COLO668 (cell line): ENCODE data around the gene LUC7L2.
"Not testable (repeated sequence)": the region's sequence is repeated elsewhere in the genome, so short reads cannot be mapped to it uniquely, and the experiment has no call there.

Experiments used
- DNase-seq: peaks from one replicate; lab custom pipeline; 2025; ENCODE audit not compliant: unreplicated experiment; lab: John Stamatoyannopoulos, UW

The LUC7L2 gene

DNA sequence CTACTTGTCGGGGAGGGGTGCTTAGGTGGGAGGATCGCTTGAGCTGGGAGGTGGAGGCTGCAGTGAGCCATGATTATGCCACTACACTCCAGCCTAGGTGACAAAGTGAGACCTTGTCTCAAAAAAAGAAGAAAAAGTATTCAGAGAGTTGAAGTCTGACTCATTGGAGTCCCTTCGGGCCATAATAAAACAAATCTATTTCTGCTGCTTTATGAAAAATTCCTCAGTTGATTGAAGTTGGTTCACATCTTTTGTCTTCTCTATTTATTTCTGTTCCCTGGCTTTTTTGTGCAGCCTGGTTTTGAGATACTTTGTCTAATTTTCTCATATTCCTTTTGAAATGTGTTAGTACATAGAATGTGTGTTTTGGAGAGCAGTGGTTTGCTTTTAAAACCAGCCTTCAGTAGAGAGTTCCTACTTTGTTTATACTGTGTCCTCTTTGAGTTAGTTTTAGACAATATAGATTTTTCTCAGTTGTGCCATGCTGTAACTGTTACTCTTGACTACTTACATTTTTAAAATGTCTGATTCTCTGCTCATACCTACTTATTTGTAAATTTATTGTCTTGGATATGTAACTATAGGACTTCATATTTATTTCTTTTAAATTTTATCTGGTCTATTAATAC is 36.7 kb downstream of the LUC7L2 start:
- no peak for DNase-seq

DNA sequence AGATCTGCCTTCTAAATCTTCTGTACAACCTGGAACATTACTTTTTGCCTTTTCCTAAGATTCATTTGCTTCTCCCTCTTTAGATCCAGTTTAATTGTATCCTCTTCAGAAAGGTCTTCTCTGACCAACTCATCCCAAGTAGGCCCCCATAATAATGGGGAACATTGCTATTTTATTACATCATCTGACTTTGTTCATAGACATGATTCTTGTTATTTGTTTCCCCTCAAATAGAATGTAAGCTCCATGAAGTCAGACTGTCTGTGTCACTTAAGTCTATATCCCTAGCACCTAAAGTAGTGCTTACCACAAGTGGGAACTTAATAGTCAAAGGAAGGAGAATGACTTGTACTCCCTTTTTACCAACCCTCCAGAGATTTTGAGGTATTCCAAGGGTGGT is 37.5 kb downstream of the LUC7L2 start:
- DNase-seq: no peak

DNA sequence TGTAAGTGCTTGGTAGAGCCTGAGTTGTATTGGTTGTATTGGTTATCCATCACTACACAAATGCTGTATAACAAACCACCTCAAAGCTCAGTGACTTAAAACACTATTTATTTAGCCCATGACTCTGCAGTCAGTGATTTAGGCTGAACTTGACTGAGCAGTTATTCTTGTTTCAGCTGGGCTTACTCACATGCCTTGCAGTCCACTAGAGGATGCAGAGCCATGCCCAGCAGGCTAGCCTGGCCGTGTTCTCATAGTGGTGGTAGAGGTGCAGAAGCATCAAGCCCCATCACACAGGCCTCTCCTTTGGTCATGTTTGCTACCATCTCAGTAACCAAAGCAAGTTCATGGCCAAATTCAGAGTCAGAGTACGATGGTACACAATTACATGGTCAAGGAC is 43.9 kb downstream of the LUC7L2 start:
- no peak for DNase-seq

DNA sequence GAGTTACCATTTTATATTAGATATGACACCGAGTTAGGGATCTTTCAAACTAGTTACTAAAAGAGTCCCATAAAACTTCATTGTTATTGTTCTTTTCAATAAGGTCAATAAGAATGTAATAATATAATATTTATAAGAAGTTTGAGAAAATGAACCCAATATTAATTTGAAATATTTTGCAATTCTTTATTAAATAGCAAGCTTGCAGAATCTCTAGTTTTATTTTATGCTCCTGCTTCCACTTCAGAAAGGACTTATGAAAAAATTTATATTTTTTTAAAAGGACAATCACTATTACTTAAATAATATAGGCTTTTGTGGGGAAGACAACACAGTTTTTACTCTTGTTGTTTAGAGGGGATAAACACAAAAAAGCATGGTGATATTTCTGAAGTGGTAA is 47.9 kb downstream of the LUC7L2 start:
- no peak for DNase-seq

DNA sequence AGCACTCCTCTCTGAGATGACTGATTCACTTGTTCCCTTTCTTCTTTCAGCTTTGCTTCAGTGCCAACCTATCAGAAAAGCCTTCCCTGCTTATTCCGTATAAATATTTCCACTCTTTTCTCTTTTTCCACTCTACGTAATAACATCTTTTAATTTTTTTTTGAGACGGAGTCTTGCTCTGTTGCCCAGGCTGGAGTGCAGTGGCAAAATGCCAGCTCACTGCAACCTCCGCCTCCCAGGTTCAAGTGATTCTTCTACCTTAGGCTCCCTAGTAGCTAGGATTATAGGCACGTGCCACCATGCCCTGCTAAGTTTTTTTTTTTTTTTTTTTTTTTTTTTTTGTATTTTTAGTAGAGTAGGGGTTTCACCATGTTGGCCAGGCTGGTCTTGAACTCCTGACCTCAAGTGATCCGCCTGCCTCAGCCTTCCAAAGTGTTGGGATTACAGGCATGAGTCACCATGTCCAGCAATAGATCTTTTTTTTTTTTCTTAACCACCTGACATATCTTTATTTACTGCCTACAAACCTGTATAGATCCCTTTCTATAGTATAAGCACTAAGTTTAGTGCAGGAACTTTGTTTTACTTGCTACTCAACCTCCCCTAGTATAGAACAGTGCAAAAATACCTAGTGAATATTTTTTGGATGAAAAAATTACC is 55.2 kb downstream of the LUC7L2 start:
- DNase-seq: not testable (repeated sequence)

DNA sequence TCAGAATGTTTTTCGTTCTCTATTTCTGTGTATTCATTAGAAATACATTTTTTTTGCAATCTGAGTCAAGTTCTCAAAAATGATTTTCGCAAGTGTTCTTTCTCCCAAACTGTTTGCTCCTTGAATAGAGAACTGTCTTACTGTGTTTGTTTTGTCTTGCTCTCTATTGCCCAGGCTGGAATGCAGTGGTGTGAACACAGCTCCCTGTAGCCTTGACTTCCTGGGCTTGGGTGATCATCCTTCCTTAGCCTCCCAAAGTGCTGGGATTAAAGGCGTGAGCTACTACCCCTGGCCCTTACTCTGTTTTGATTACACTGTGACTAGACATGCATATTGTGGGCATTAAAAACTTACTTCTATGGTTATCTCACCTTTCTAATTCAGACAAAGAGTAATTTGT is 56.7 kb downstream of the LUC7L2 start:
- no peak for DNase-seq

DNA sequence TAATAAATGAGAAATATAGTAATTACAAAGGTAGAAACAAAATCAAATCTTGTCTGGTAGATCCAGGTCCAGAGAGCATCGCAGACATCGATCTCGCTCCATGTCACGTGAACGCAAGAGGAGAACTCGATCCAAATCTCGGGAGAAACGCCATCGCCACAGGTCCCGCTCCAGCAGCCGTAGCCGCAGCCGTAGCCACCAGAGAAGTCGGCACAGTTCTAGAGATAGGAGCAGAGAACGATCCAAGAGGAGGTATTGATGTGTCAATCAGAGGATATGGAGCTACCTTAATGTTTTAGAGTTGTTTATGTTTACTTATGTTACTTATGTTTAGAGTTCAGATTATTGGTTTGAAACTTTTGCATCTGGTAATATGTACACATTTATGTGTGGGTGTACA is 57.8 kb downstream of the LUC7L2 start:
- DNase-seq: no peak

DNA sequence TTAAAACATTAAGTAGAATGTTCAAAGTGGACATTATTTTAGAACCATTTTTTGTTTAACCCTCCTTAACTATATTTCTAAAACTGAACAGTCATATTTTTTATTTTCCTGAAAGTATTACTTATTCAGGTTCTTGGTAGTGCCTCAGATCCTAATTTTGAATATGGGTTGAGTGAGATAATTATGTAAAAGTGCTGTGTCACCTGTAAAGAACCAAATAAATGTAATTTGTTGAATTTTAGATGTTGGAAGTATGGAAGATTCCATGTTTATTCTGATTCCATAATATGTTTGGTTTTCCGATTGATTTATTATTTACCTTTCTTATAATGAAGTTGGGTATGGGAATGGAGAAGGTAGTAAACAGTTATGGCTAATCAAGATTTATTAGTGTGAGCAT is 61.4 kb downstream of the LUC7L2 start:
- DNase-seq: no peak

DNA sequence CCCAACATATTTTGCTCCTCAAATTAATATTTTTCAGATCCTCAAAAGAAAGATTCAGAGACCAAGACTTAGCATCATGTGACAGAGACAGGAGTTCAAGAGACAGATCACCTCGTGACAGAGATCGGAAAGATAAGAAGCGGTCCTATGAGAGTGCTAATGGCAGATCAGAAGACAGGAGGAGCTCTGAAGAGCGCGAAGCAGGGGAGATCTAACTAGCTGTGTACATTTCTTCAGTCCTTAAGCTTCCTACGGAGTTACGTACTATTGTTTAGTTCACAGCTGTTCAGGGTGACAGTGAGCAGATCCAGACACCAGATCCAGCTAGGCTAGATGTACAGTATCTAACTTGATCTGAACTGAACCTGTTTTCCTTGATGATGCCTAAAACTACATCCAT is 62.4 kb downstream of the LUC7L2 start:
- DNase-seq: no peak

DNA sequence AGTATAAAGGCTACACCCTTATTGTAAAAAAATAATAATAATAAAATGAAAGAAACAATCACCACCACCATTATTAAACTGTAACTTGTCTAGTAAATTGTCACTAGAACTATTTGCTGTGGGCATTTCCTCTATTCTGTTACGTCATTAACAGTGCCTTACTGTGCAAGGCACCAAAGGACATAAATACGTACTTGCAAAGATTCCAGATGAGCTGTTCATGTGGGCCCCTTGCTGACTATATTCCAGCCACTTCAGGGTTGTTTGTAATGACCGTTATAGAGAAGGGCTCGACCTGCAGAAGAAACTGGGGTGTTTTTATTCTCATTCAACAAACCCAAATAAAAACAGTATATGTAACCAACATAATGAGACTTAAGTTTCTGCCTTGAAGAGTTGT is 63.4 kb downstream of the LUC7L2 start:
- DNase-seq: no peak

DNA sequence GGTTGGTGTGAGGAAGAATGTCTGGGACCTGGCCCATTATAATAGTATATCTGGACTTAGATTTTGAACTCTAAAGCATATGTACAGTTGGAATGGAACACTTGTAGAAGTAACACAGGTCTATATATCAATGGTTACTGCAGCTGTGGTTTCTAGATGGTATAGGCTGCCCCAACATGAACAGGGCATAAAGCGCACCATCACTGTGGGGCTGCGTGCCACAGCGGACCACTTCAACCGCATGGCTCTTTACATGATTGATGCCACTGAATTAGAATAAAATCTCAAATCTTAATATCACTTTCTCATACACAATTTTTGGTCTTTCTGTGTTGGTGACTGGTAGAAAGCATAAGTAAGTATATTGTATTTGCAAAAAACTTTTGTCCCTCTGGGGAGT is 64.3 kb downstream of the LUC7L2 start:
- no peak for DNase-seq

DNA sequence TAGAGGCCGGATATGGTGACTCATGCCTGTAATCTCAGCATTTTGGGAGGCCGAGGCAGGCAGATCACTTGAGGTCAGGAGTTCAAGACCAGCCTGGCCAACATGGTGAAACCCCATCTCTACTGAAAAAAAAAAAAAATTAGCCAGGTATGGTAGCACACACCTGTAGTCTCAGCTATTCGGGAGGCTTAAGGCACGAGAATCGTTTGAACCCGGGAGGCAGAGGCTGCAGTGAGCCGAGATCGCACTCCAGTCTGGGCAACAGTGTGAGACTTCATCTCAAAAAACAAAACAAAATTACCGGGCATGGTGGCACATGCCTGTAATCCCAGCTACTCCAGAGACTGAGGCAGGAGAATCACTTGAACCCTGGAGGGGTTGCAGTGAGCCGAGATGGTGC is 66.0 kb downstream of the LUC7L2 start:
- DNase-seq: not testable (repeated sequence)

DNA sequence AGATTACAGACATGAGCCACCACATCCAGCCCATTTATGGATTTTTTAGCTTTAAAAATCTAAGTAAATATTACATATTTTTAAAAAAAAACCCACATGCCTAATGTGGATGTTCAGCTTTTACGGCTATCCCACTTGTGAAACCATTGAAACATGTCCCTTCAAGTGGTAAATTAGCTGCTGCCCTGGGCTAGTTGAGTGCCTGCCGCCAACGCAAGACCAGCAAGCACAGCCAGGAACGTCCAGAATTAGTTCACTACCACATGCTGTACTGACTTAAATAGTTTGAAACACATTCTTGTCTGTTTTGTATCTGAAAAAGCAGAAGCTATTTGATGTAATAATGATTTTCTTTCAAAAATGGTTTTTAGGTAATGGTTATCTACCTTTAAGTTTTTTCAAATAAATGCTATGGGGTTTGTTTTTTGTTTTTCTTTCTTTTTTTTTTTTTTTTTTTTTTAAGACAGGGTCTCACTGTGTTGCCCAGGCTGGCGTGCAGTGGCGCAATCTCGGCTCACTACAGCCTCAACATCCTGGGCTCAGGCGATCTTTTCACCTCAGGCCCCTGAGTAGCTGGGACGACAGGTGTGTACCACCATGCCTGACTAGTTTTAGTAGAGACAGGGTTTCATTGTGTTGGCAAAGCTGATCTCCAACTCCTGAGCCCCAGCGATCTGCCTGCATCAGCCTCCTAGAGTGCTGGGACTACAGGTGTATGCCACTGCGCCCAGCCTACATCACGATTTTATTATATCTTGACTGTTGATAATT is 66.7 kb downstream of the LUC7L2 start:
- DNase-seq: no peak

DNA sequence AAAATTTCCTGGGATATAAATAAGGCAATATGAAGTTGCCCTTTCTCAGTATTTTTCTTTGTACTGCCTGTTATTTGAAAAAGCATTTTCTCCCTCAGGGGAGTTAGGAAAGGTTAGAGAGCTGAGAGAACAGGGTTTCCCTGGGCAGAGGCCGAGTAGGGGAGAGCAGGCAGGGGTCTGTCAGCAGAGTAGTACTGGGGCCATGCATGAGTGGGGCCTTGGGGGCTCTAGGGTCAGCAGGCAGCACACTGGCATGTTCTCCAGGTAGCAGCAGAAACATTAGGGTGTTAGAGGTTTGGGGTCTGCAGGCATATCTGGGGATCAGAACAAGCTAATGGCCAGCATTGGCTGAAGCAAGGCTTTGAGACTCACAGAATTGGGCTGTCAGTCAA is 67.3 kb downstream of the LUC7L2 start:
- no peak for DNase-seq

DNA sequence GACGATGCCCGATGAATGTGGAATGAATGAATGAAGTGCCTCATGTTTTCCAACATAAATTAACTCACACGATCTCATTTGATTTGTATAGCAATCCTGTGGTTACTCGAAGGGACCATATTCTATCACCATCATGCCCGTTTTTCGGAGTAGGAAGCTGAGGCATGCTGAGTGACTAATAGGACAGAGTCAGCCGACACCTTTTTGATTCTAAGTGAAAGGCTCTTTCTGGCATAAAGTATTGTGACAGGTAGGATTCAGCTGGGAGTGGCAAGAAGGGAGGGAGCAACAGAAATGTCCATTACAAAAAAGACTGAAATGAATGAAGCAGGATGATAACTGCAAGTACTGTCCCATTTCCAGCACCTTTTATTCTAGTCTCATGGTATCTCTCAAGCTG is 68.1 kb downstream of the LUC7L2 start:
- DNase-seq: no peak

DNA sequence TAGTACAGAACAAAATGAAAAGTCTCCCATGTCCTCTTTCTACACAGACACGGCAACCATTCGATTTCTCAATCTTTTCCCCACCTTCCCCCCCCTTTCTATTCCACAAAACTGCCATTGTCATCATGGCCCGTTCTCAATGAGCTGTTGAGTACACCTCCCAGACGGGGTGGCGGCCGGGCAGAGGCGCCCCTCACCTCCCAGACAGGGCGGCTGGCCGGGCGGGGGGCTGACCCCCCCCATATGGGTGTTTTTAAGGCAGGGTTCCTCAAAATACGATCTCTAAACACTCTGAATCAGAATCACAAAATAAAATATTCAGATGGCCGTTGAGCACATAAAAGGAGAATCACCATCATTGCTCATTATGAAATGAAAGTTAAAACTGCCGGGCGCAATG is 70.0 kb downstream of the LUC7L2 start:
- DNase-seq: not testable (repeated sequence)

DNA sequence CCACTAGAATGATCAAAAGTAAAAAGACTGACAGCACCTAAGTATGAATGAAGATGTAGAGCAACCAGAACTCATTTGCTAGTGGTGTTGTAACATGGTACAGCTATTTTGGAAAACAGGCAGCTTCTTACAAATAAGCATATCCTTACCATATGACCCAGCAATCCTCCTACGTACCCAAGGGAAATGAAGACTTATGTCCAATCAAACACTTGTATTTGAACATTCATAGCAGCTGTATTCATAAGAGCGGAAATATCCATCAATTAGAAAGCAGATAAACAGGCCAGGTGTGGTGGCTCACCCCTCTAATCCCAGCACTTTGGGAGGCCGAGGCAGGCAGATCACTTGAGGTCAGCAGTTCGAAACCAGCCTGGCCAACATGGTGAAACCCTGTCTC is 70.7 kb downstream of the LUC7L2 start:
- DNase-seq: no peak

DNA sequence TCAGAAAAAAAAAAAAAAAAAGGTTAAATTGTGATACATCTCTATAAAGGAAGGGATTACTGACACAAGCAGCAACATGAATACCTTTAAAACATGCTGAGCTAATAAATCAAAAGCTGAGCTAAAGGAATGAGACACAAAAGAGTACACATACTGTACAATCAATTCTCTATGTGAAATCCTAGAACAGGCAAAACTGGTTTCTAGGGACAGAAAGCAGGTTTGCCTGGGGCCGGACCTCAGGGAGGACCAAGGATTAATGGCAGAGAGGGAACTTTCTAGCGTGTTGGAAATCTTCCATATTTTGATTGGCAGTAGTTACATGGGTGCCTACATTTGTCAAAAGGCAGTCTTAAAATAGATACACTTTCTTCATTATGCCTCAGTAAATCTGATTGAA is 71.3 kb downstream of the LUC7L2 start:
- no peak for DNase-seq

DNA sequence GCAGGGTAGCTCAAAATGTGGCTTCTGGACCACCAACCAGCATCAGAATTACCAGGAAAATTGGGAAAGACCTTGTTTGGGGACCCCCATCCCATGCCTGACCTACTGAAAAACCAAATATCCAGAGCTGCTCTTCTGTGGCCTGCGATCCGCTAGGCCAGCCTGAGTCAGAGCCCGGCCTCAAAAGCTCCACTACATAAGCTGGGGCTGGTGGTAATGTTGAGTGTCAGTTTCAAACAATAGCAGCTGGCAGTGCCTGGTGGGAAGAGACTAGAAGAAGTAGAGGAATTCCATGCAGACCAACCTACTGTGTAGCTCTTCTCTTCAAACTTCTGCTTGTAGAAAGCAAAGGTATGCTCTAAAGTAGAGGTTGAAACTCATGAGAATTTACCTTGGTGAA is 71.8 kb downstream of the LUC7L2 start:
- no peak for DNase-seq

DNA sequence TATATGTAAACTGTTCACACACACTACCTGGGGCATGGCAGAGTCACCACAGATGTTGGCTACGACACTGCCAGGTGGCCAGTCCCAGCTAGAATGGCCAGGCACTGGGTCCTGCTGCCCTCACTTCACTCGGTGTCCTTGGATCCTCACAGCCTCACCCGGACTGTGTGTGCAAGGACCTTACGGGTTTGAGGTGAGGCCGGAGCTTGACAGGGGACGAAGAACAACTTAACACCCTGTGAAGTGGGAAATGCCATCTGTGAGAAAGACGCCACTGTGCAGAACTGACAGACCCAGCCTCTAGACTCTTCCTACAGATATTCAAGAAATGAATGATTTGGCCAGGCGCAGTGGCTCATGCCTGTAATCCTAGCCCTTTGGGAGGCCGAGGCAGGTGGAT is 77.1 kb downstream of the LUC7L2 start:
- DNase-seq: no peak

DNA sequence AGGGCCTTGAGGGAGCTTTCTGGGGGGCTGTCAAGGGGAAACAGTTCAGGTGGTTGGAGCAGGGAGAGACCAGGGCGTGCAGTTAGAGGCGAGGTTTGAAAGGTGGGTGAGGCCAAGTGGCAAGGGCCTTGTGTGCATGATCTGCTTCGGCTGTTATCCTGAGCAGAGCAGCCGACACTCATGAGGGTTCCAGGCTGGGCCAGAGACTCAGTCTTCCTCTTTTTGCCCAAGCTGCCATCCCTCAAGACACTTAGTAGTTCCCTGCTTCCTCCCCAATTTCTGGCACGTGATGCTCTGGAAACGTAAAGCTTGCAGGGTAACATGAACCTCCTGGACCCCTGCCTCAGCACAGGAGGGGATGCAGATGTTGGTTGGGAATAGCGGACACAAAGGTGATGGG is 79.7 kb downstream of the LUC7L2 start:
- no peak for DNase-seq

DNA sequence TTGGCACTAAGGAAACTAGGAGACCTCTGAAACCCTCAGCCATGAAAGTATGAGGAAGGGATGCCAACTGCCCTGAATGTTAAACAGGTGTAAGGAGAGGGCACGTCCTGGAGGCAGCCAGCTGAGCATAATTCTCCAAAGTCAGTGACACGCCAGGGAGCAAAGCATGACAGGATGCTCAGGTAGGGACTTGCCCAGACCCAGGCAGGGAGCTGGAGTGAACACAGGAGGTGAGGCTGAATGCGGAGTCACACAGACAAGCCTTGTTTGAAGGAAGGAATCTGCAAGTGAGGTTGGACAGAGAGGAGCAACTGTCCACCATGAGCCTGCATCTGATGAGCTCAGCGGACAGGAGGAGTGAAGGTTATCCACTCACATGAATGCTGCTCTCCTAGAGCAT is 82.3 kb downstream of the LUC7L2 start:
- DNase-seq: no peak
